Liver (tissue), 9 donors: Measurements from ENCODE around the gene GPHN. TPM values are rescaled to one million over a fixed set of nuclear protein-coding genes. Genes with fewer than 3 reads are reported as not detected.

ENCODE experiments used
- DNase-seq: peaks from one replicate; pipeline ENCODE4 v3.0.0-alpha.2; 2017; ENCODE audit warnings: low spot score
- H3K27ac ChIP-seq, 2 donors: one replicate each; pipeline ENCODE4 v1.7.0; 2013; ENCODE audit warnings: inconsistent platforms in 2 of 2, low read length in 2 of 2, control low read depth in 1 of 2, low read depth in 1 of 2, mild to moderate bottlenecking in 1 of 2
- H3K27me3 ChIP-seq, 4 donors: one replicate each; pipeline versions ENCODE4 v1.6.1 to v1.7.0; 2013; ENCODE audit warnings: low read length in 3 of 4, inconsistent platforms in 1 of 4, mild to moderate bottlenecking in 1 of 4, moderate library complexity in 1 of 4; ENCODE audit not compliant: control insufficient read depth in 4 of 4, insufficient read depth in 4 of 4
- H3K36me3 ChIP-seq, 4 donors: one replicate each; pipeline versions ENCODE4 v1.6.1 to v1.7.0; 2013; ENCODE audit warnings: low read length in 3 of 4, mild to moderate bottlenecking in 3 of 4, low read depth in 1 of 4, moderate library complexity in 1 of 4; ENCODE audit not compliant: control insufficient read depth in 4 of 4, insufficient read depth in 3 of 4
- H3K4me1 ChIP-seq, 4 donors: one replicate each; pipeline versions ENCODE4 v1.6.1 to v1.7.0; 2013; ENCODE audit warnings: low read length in 3 of 4, mild to moderate bottlenecking in 3 of 4, moderate library complexity in 1 of 4; ENCODE audit not compliant: control insufficient read depth in 4 of 4, insufficient read depth in 4 of 4
- H3K4me3 ChIP-seq, 3 donors: one replicate each; pipeline versions ENCODE4 v1.6.1 to v1.7.0; 2013; ENCODE audit warnings: low read length in 3 of 3, control low read depth in 1 of 3, low read depth in 1 of 3, mild to moderate bottlenecking in 1 of 3
- H3K9ac ChIP-seq, 2 donors: one replicate each; pipeline ENCODE4 v1.7.0; 2013; ENCODE audit warnings: low read length in 2 of 2, mild to moderate bottlenecking in 2 of 2, moderate library complexity in 2 of 2, control low read depth in 1 of 2, low read depth in 1 of 2
- H3K9me3 ChIP-seq, 4 donors: one replicate each; pipeline versions ENCODE4 v1.6.1 to v1.7.0; 2013; ENCODE audit warnings: low read length in 3 of 4; ENCODE audit not compliant: control insufficient read depth in 4 of 4
- ATF3 ChIP-seq: IDR thresholded peaks from 2 replicates; pipeline ENCODE4 v1.6.1; 2016; ENCODE audit warnings: antibody characterized with exemption
- EGR1 ChIP-seq, 2 donors: IDR thresholded peaks; 2 replicates each; pipeline ENCODE4 v1.6.1; 2016 to 2018; ENCODE audit warnings: antibody characterized with exemption in 2 of 2, low read depth in 2 of 2
- FOXA2 ChIP-seq: IDR thresholded peaks from 2 replicates; pipeline ENCODE4 v1.6.1; 2016; ENCODE audit warnings: antibody characterized with exemption
- GABPA ChIP-seq, 2 donors: IDR thresholded peaks in 1 of 2; conservative IDR thresholded peaks in 1 of 2; 2 replicates each; pipeline ENCODE4 v1.6.1; 2016; ENCODE audit warnings: antibody characterized with exemption in 2 of 2, mild to moderate bottlenecking in 1 of 2, moderate library complexity in 1 of 2
- HNF4A ChIP-seq, 2 donors: conservative IDR thresholded peaks; 2 replicates each; pipeline ENCODE4 v1.6.1; 2016; ENCODE audit warnings: antibody characterized with exemption in 2 of 2, mild to moderate bottlenecking in 2 of 2
- HNF4G ChIP-seq: IDR thresholded peaks from 2 replicates; pipeline ENCODE4 v1.6.1; 2016; ENCODE audit warnings: antibody characterized with exemption
- JUND ChIP-seq, 2 donors: IDR thresholded peaks; 2 replicates each; pipeline ENCODE4 v1.6.1; 2016; ENCODE audit warnings: antibody characterized with exemption in 2 of 2
- MAX ChIP-seq: IDR thresholded peaks from 2 replicates; pipeline ENCODE4 v1.6.1; 2016; ENCODE audit warnings: antibody characterized with exemption
- RAD21 ChIP-seq, 2 donors: IDR thresholded peaks; 2 replicates each; pipeline ENCODE4 v1.6.1; 2016; ENCODE audit warnings: antibody characterized with exemption in 2 of 2, mild to moderate bottlenecking in 2 of 2
- REST ChIP-seq: IDR thresholded peaks from 2 replicates; pipeline ENCODE4 v1.6.1; 2016; ENCODE audit warnings: antibody characterized with exemption, mild to moderate bottlenecking
- RXRA ChIP-seq, 2 donors: IDR thresholded peaks; 2 replicates each; pipeline ENCODE4 v1.6.1; 2017 to 2018; ENCODE audit warnings: antibody characterized with exemption in 2 of 2, mild to moderate bottlenecking in 1 of 2
- SP1 ChIP-seq: IDR thresholded peaks from 2 replicates; pipeline ENCODE4 v1.6.1; 2018; ENCODE audit warnings: antibody characterized with exemption, mild to moderate bottlenecking
- TAF1 ChIP-seq: conservative IDR thresholded peaks from 2 replicates; pipeline ENCODE4 v1.6.1; 2016; ENCODE audit warnings: antibody characterized with exemption, mild to moderate bottlenecking
- YY1 ChIP-seq: IDR thresholded peaks from 2 replicates; pipeline ENCODE4 v1.6.1; 2016; ENCODE audit warnings: antibody characterized with exemption, mild to moderate bottlenecking
- ZBTB33 ChIP-seq: IDR thresholded peaks from 2 replicates; pipeline ENCODE4 v1.6.1; 2016; ENCODE audit warnings: antibody characterized with exemption
- WGBS: extraction: QIAGEN DNeasy Blood & Tissue Kit; methylation state at CpG from one replicate; pipeline ENCODE4 v1.1.7; 2013; 5-methylcytosine and 5-hydroxymethylcytosine counted together
- polyA plus RNA-seq, 2 donors: library from polyadenylated mRNA; stranded (reverse) in 1 of 2; unstranded in 1 of 2; fragments of 200-250 nt in 1 of 2; fragments of >200 nt in 1 of 2; fragmentation: Nextera tagmentation in 1 of 2; extraction: Ambion mirVana in 1 of 2; gene quantifications; one replicate each; pipeline versions ENCODE4 v1.2.1 to v1.2.3, GENCODE V29; 2013 to 2015
- total RNA-seq, 2 donors: library from RNA; depleted of rRNA; stranded (reverse); fragments of >200 nt; gene quantifications; one replicate each; pipeline ENCODE4 v1.2.3, GENCODE V29; 2014
- donor health status: healthy.
- donor health status: healthy.
- donor health status: healthy.
- donor health status: healthy.
- donor health status: healthy.

GPHN gene
- total and polyA plus RNA-seq, 4 donors: 18.4 to 76.4 (median 47.4) TPM

- no peaks in the 10 kb centered on the region for H3K9me3 ChIP-seq
- peaks cover 0 to 6% (median 3%) of the 10 kb centered on the region in 4 donors for H3K4me1 ChIP-seq
- WGBS: 54% methylated on average over 4 of the region's 4 CpGs
- no peak overlapping the region for H3K27ac ChIP-seq
- no peaks in the 10 kb centered on the region for H3K27me3 ChIP-seq
- TF ChIP-seq HNF4A (conservative IDR thresholded peaks at IDR 0.05) (peak; percentile 16 to 24), RXRA (IDR thresholded peaks at IDR 0.05) (no peak)
- DNase-seq: no peak
- no peaks in the 10 kb centered on the region for H3K36me3 ChIP-seq
- H3K4me3 ChIP-seq: no peak overlapping the region
- H3K9ac ChIP-seq: no peak overlapping the region
These were observed 349.9 kb downstream of the GPHN start for GRCh38 chr14:66857867-66858266.

GRCh38 chr14:66859063-66859671 lies 351.2 kb downstream of the GPHN start:
- no peaks in the 10 kb centered on the region for H3K36me3 ChIP-seq
- H3K4me3 ChIP-seq: no peak overlapping the region
- H3K9me3 ChIP-seq: no peaks in the 10 kb centered on the region
- no peaks in the 10 kb centered on the region for H3K27me3 ChIP-seq
- H3K4me1 ChIP-seq: peaks cover 0 to 6% (median 3%) of the 10 kb centered on the region in 4 donors
- DNase-seq: no peak
- WGBS: 60% methylated on average over 5 of the region's 5 CpGs
- H3K27ac ChIP-seq: no peak overlapping the region
- TF ChIP-seq MAX: no peak
- no peak for TF ChIP-seq ZBTB33
- no peak for TF ChIP-seq EGR1 (IDR thresholded peaks at IDR 0.05; ENCODE audit: low read depth in 2 of 2)
- no peak for TF ChIP-seq JUND (IDR thresholded peaks at IDR 0.05)
- peak; percentile 9 for TF ChIP-seq HNF4G
- TF ChIP-seq HNF4A (conservative IDR thresholded peaks at IDR 0.05): peak; percentile 39 to 40
- no peak overlapping the region for H3K9ac ChIP-seq

GRCh38 chr14:66881596-66881995 lies 373.6 kb downstream of the GPHN start:
- H3K27me3 ChIP-seq: no peaks in the 10 kb centered on the region
- no peak for TF ChIP-seq ATF3
- no peak overlapping the region for H3K4me3 ChIP-seq
- DNase-seq: no peak
- no peak overlapping the region for H3K27ac ChIP-seq
- no peaks in the 10 kb centered on the region for H3K4me1 ChIP-seq
- H3K9ac ChIP-seq: no peak overlapping the region
- peaks cover 0 to 5% (median 1%) of the 10 kb centered on the region in 4 donors for H3K36me3 ChIP-seq
- H3K9me3 ChIP-seq: no peaks in the 10 kb centered on the region

- Histone ChIP-seq H3K9ac (no peak overlapping the region), H3K4me1 (no peaks in the 10 kb centered on the region), H3K27me3 (no peaks in the 10 kb centered on the region), H3K9me3 (peaks cover 0 to 3% (median 0%) of the 10 kb centered on the region in 4 donors), H3K4me3 (no peak overlapping the region), H3K36me3 (peaks cover 0 to 8% (median 2%) of the 10 kb centered on the region in 4 donors), H3K27ac (no peak overlapping the region)
- DNase-seq: no peak
- 80% methylated on average over 2 of the region's 2 CpGs for WGBS
- no peak for TF ChIP-seq FOXA2
- no peak for TF ChIP-seq HNF4A (conservative IDR thresholded peaks at IDR 0.05)
- TF ChIP-seq GABPA (IDR thresholded peaks at IDR 0.05 in 1 of 2, conservative IDR thresholded peaks at IDR 0.05 in 1 of 2): no peak
- TF ChIP-seq SP1: no peak
- no peak for TF ChIP-seq JUND (IDR thresholded peaks at IDR 0.05)
- TF ChIP-seq TAF1: no peak
- no peak for TF ChIP-seq ATF3
- TF ChIP-seq YY1: no peak
- TF ChIP-seq REST: no peak
- no peak for TF ChIP-seq EGR1 (IDR thresholded peaks at IDR 0.05; ENCODE audit: low read depth in 2 of 2)
- no peak for TF ChIP-seq RAD21 (IDR thresholded peaks at IDR 0.05)
- TF ChIP-seq HNF4G: no peak
These were observed 376.2 kb downstream of the GPHN start for GRCh38 chr14:66884149-66884548.
